Endothelial cell of hepatic sinusoid (primary cell): ENCODE measurements around the gene ASIC4.

ENCODE experiments used
- in situ Hi-C: cut with HindIII; loops from 2 replicates; pipeline ENCODE4 v1.10.0; 2017; ENCODE audit warnings: low sequenced_read_pairs

ASIC4 gene

DNA sequence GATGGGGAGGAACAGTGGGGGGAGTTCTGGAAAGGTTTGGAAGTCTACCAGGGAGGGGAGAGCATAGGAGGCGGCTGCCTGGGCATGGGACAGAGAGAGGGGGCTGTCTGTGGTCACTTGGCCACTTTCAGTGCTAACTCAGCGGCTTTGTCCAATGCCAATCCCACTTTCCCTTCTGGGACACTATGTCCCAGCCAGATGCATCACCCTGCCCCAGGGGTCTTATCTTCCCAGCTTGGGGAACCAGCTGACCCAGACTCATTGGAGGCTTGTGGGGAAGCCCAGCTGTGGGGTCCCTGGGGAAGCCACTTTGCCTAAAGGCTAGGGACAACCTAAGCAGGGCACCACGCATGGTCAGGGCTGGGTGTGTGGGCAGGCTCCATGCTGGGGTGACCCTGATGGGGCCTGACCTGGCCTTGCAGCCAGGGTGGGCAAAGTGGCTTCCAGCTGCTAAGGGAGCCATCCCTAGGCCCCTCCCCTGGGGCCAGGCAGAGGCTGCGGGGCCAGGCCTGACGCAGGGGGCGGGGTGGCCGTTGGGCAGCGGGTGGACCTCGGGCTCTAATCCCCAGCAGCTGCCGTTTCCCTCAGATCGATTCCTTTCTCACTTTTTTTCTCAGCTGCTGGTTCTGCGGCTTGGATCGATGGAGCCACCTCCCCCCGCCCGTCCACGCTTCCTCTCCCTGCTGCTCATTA lies 1.6 kb upstream of the ASIC4 start:
- in situ Hi-C loops, result no loop called here

DNA sequence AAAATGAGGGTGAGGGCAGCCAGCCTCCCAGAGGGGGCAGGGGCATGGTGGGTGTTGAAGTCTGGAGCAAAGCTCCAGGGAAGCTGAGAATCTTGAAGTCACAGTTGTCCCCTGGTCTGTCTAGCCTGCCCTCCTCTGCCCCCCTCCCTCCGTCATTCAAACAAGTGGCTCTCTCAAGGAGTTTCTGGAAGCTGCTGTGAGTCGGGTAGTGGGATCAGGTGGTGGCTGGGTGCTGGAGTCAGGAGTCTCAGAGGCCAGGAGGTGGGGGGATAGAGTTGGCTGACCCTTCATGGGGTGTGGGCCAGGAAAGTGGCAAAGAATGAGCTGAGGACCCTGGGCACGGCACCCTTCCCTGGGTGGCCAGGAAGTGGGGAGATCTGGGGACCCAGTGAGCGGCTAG lies 495 bp upstream of the ASIC4 start:
- in situ Hi-C loops, result no loop called here

DNA sequence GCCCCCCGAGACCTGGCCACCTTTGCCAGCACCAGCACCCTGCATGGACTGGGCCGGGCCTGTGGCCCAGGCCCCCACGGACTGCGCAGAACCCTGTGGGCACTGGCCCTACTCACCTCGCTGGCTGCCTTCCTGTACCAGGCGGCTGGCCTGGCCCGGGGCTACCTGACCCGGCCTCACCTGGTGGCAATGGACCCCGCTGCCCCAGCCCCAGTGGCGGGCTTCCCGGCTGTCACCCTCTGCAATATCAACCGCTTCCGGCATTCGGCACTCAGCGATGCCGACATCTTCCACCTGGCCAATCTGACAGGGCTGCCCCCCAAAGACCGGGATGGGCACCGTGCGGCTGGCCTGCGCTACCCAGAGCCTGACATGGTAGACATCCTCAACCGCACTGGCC lies 554 bp downstream of the ASIC4 start:
- in situ Hi-C loops, result no loop called here

DNA sequence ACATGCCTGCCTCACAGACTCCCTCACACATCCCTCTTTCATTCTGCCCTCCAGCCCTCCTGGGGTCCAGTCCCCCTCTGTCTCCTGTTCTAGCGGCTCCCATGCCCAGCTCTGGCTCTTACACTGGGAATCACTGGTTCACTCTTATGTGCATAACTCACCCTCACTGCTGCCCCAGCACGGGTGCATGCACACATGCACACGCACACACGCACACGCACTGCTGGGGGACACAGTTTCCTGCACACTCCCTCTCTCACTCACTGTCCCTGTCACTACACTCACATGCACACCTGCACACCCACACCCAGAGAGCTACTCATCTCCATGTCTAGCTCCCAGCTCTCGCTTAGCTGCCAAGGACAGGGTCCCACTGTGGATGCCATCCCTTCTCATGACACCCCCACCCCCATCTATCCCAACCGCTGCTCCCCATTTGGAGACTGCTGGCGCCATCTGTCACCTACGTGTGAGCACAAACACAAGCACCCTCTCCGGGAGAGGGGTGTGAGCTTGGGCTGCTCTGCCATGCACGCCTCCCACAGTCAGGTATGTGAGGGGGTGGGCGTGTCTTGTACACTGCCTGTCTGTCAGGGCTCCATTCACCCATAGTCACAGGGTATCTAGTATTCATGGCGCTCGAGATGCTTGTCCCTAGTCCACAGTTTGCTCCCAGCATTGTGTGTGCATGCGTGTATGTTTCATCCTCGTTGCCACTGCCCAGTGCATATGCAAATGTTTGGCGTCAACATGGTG lies 1.8 kb downstream of the ASIC4 start:
- in situ Hi-C loops, result no loop called here

DNA sequence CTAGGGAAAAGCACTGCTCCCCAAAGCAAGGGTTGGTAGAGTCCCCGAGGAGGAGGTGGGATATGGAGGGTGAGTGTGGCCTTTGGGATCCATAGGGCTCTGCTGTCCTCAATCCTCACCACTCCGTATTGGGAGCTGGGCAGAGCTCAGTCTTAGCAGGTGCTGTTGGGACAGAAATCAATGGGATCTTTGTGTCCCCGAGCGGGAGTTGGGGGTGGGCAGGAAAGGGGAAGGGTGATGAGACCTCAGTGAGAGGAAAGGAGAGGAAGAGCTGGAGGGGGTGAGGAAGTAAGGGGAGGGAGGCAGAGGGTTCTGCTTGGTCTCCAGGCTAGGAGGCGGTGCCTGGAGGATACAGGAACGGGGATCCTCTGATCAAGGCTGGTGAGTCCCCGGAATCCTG lies 2.6 kb downstream of the ASIC4 start:
- in situ Hi-C loops, result no loop called here

DNA sequence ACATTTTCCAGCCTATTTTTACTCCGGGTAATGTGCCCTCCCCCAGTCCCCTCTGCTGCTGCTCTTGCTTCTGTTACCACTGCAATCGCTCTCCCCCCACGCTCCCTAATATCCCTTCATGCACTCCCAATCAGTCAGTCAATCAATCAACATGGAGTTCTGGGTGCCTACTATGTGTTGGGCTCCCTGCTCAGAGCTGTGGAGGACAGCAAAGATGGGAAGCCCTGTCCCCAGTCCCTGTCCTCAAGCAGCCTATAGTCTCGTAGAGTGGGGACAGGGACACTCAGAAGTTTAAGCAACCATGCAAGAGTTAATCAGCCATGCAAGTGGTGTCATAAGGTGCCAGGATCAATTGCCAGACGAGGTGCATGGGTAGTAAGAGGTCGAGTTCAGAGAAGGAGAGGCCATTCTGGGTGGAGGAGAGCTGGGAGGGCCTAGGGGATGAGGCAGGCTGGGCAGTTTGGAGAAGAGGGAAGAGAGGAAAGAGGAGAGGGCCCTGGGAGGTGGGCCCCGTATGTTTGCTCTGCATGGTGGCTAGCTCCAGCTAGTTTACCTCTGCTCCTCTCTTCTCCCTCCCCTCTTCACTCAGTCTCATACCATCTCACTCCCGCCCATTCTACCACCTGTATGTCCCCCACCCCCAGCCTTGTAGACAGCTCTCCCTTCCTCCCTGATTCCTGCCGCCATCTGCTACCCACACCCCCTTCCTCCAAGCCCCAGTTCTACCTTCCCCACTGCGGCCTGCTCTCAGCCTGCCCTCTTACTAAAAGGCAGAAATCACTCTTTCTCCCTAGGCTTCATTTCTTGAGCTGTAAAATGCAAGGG lies 3.9 kb downstream of the ASIC4 start:
- in situ Hi-C loops, result no loop called here

DNA sequence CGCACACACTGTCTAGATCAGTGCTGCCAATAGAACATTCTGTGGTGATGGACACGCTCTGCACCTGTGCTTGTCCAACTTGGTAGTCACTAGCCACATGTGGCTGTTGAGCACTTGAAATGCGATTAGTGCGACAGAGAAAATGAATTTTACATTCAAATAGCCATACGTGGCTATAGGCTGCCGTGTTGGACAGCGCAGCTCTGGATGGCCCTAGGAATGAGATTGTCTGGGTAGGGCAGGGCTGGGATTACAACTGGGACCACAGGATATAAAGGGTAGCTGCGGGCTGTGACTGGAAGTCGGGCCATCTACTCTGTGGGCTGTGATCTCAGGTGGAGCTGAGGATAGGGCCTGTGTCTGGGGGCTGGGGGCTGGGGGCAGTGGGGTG lies 5.2 kb downstream of the ASIC4 start:
- in situ Hi-C loops, result no loop called here

DNA sequence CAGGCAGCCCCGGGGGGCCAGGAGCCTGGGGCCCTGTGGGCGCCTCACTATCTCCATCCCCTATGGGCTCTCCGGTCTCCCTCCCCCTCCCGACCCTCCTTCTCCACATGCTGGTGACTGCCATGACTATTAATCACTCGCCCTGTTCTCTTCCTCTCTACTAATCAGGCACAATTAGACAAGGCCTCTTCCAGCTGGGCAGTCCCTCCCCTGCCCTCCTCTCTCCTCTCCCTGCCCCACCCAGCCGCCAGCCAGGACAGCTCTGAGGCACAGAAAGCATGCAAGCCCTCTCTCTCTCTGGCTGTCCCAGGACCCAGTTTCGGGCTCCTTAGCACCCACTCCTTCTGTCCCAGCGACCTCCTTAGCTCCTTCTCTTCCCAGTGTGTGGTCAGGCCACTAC lies 5.8 kb downstream of the ASIC4 start:
- in situ Hi-C loops, result no loop called here

DNA sequence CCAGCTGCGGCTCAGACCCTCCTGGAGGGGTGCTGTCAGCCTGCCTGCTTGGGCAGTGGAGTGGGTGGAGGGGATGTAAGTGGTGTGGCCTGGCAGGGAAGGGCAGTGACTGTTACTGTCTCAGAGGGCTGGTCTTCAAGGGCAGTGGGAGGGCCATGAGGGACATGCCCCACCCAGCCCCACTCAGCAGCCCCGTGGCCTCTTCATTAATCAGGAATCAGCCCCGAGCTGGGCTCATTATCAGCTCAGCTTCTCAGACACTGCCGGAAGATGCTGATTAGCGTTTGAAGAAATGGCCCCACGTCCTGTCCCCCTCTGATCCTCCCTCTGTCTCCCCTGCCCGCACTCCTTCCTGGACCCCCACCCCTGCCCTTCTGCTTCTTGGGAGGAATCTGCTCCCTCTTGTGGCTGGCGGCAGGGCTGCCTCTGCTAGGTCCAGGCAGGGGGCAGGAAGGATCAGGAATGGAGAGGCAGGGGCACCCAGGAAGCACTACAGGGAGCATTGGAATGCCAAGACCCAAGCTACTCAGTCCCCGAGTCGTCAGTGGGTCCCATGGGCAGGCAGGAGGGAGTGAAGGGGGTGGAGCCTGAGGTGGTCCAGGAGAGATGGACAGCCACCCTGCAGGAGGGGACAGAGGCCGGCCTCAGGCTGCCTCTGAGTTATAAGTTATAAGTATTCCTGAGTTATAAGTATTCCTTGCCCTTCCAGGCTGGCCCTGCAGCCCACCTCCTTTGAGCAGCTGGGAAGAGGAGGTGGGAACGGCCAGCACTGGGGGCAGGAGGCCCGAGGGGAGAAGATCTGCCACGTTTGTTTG lies 7.0 kb downstream of the ASIC4 start:
- in situ Hi-C loops, result no loop called here

DNA sequence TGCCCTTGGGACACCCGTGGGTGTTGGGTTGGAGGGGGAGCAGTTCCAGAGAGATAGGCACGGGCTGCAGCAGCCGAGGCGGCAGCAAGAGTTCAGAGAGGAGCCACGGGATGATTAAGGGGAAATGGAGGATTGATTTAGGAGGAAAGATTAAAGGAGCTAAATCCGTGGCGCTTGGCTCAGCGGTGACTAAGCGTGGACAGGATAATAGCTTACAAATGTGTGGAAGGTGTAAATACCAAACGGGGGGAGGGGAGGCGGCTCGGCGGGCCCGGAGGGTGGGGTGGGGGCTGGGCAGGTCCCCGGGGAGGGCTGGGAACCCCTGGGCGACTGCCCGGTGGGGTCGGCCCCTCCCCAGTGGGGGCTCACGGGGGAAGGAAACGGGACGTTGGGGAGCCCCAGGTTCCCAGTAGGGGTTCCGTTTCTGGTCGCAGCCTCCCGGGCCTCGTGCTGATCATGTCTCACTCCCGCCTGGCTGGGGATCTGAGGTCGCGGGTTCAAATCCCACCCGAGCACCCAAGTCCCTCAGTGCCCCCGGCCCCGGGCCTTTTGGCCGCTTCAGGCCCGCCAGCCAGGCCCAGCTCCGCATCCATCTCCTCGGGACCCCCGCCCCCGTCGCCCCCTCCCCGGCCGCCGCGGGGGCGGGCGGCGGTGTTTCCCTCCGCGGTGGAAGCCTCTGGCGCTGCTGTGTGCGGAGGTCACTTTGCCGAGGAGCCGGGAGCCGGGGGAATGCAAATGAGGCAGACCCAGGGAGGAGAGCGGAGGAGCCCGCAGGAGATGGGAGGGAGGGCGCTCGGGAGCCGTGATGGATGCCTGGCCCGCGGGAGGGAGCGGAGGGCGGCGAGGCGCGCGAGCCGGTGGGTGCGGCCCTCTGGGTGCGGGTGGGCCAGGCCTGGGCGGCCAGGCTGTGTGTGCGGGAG lies 8.1 kb downstream of the ASIC4 start:
- in situ Hi-C loops, result no loop called here

DNA sequence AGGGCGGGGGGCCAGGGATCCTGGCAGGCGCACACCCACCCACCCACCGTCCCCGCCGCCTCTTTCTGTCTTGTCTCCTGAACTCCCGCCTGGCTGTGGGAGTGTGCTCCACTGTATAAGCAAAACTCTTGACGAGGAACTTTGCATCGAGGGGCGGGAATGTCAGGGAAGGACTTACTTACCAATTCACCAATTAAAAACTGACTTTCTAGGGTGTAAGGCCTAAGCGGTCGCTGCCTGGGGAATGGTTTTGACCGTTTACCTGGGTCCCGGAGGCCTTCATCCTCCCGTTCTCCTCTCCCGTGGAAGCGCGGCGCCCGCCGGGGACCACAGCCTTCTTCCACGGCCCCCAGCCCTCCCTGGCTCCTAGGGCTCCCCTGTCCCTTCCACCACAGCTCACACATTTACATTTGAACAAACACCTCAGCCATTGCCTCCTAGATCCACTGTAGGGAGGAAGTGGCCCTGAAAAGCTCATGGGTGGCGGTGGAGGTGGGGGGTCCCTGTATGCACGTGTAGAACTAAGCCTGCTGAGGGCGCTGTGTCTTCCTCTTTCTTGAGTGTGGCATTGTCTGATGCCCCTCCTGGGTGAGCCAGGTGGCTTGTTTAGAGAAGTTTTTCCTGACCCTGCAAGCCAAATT lies 8.9 kb downstream of the ASIC4 start:
- in situ Hi-C loops, result no loop called here

DNA sequence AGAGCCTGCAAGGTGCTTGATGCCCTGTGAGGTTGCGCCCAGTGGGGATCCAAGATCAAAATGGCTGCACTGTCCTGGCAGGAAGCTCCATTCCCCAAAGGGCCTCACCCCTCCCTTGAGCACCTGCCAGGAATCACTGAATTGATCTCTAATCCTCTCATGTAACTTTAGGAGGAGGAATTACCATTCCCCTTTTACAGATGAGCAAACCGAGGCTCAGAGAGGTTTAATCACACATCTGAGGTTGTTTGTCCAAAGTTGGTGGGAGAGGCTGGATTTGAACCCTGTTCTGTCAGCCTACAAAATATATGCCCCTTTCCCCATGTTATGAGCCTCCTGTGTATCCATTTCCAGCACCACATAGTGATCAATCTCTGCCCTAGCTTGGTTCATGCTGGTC lies 10.5 kb downstream of the ASIC4 start:
- in situ Hi-C loops, result no loop called here

DNA sequence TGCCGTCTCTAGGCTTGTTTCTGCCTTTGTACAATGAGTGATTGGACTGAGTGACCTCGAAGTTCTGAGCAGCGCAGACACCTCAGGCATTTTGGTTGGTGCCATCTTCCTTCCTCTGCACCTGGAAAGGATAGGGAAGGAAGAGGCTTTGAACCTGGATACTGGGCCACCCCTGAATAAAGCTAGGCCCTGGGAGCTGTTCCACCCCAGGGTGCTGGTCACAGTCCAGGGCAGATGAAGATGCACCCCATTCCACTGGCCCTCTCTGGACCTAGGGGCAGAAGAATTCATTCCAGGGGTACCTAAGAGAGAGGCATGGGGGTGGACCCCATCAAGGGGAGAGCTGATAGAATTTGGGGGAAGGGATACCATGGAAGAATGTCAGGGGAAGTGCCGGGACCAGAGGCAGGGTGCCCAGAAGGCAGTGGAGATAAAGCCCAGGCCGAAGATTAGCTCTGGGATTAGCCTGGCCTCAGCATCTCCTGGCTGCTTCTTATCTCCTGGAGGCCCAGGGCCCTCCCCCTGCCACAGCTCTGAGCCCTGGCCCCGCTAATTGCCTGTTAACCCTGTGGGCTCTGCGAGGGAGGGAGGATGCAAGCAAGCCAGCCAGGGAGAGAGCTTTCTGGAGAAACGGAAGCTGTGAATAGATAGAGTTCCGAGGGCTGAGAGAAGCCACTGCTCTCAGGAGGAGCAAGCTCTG lies 11.4 kb downstream of the ASIC4 start:
- in situ Hi-C loops, result no loop called here

DNA sequence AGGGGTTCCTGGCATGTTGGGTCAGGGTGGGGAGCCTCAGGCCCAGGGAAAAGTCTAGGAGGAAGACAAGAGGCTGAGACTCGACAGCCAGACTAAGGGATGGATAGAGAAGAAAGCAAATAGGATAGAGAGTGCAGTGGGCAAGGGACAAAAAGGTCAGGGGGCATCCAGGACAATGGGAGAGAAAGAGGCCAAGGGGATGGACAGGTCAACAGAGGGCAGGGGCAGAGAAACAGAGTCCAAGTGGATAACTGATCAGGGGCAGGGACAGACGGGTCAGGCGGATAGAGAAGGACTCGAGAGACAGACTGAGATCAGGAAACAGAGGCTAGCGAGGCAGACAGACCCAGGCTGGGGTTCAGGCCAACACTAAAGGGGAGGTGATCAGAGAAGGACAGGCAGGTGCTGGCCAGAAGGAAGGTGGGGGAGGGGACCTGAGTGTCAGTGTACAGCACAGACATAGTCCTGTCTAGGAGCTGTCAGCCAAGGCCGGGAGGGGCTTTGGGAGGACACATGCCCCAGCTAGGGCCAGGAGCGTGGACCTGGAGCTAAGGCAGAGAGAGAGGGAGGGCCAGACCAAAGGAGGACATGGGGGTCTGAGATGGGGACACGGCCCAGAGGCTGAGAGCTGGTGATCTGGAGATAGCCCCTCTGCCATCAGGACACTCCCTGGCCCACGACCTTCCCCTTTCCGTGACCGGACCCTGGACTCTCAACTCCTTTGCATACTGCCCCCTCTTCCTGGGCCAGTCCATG lies 12.2 kb downstream of the ASIC4 start:
- in situ Hi-C loops, result no loop called here

DNA sequence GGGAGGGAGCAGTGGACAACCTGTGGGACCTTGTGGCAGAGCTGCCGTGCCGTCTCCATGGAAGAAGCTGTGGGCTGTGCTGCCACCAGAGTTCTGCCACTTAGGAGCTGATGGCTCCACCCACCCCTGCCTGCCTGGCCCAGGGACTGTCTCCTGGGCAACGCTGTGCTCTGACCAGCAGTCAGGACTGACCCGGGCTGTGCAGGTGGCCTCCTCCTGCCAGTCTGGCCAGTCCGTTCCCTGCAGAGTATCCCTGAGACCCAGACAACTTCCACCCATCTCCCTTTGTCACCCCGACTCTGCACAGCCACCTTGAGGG lies 12.8 kb downstream of the ASIC4 start:
- in situ Hi-C loops, result no loop called here

DNA sequence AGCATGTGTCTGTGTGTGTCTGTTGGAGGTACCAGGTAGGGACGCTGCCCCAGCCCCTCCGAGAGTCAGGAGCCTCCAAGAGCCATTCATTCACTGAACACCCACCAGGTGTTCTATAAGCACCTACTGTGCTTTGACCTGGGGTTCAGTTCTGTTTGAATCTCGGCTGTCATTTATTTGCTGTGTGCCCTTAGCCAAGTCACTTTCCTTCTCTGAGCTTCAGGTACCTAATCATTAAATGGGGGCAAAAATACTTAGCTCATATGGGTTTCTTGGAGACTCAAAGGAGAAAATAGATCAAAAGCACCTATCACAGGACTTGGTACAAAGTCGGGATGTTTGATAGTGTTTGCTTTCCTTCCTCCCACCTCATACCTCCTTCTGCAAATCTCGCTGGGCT lies 13.2 kb downstream of the ASIC4 start:
- in situ Hi-C loops, result no loop called here

DNA sequence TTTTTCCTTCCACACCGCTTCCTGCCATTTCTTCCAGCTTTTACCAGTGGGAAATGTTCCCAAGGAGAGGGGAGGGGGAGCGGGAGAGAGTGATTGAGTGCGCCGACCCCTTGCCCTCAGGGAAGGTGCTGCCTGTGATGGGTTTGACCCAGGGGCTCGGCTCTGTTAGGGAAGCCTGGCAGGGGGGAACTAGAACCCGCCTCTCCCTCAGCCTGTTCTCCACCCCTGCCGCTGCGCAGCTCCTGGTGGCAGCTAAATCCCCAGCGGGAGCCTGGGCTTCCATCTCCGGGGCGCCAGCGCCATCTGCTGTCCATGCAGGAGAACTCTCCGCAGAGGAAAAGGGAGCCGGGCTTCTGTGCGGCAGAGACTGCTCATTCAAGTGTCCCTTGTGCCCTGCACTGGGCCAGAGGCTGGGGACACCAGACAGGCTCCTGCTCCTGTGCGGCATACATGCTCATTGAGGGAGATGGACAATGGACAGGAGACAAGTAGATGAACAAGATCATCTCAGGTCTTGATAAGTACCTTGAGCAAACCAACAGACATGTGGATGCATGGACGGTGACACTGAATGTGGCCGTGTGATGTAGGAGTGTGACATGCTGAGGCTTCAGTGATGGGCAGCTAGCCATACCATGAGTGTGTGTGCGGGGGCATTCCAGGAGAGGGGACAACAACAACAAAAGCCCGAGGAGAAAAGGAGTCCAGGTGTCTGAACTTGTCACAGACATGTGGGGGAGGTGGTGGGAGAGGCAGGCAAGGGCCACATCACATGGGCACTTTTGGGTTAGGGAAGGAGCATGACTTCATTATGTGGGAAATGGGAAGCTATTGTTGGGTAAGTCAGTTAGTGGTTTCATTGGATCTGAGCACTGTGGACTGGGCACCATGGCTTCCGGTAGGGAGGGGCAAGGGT lies 16.0 kb downstream of the ASIC4 start:
- in situ Hi-C loops, result no loop called here
